ENCODE data around the gene MSMP. TPM values are rescaled to one million over a fixed set of nuclear protein-coding genes. Genes with fewer than 3 reads are reported as not detected.

Gene MSMP, protein sequence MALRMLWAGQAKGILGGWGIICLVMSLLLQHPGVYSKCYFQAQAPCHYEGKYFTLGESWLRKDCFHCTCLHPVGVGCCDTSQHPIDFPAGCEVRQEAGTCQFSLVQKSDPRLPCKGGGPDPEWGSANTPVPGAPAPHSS
- total RNA-seq = under 1 TPM in 1 of 2 experiments, not detected in 1; 0.65 TPM

- ChIA-PET POLR2A (interaction anchor here (0.6 kb wide), 1 partner anchor 19 kb away, joined by 3 read pairs; no protein-coding TSS in a partner anchor), CTCF (interaction anchor here (1.5 kb wide), 1 partner anchor 19 kb away, joined by 5 read pairs; no protein-coding TSS in a partner anchor)
These were observed at the start of gene MSMP for GRCh38 chr9:35754264-35754663. Gene MSMP (minus strand): TSS chr9:35754276. CDS start chr9:35754129, 147 bp downstream.

- CTCF ChIA-PET = no interaction called here
- POLR2A ChIA-PET = no interaction called here
These were observed 47.5 kb upstream of the MSMP start for GRCh38 chr9:35801328-35802128.

DNA sequence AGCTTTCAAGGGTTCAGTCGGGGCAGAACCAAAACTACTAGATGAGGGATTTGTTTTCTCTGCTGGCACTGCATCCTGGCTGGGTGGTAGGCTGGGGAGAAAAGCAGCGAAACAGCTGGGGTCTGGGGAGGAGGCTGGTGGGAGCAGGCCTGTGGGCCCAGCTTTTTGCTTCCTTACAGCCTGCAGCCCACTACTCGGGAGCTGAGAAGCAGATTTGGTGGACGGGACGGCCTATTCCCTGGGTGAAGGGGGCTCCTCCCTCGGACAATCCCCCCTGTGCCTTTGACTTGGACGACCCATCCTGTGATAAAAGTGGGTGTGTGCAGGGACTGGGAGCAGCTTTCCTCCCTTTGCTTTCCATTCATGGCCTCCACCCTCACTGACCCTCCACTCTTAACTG lies 46.5 kb upstream of the MSMP start:
- ChIA-PET POLR2A (no interaction called here), CTCF (interaction anchor here (1.3 kb wide), 1 partner anchor 142 kb away, joined by 3 read pairs; the partner anchor contains the start of gene CCDC107)

- ChIA-PET CTCF (interaction anchor here (1.2 to 1.8 kb wide), 3 partner anchors 8 to 28 kb away, joined by 4 to 7 read pairs (median 5); partner anchors contain the start of gene SPAG8), POLR2A (interaction anchor here (1.2 kb wide), 1 partner anchor 16 kb away, joined by 3 read pairs; the partner anchor contains the start of gene HINT2)
These were observed 44.7 kb upstream of the MSMP start for GRCh38 chr9:35798658-35799374.

GRCh38 chr9:35797311-35798109 lies 43.4 kb upstream of the MSMP start:
- ChIA-PET POLR2A (interaction anchor here (0.5 to 0.6 kb wide), 3 partner anchors 31 to 122 kb away, joined by 3 read pairs; partner anchors contain the start of genes FAM221B and TMEM8B), CTCF (interaction anchor here (0.8 to 1.8 kb wide), 2 partner anchors 14 to 29 kb away, joined by 3 to 5 read pairs; partner anchors contain the start of gene SPAG8)

DNA sequence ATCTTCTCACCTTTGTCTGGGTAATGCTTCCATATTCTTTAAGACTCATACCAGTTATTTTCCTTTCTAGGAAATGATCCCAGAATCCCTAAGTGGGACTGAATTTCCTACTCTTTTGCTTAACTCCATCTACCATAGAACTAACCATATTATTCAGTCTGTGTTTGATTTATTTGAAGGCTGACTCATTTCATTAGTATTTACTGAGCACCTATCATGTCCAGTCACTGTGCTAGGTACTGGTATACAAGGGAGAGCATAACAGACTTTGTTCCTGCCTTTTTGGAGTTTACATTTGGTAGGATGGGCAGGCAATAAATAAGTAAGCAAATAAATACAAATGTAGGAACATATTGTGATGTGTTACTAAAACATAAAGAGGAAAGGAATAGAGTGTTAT lies 41.6 kb upstream of the MSMP start:
- ChIA-PET POLR2A (no interaction called here), CTCF (interaction anchor here (1.9 kb wide), 1 partner anchor 87 kb away, joined by 4 read pairs; no protein-coding TSS in a partner anchor)

GRCh38 chr9:35793461-35793860 lies 39.4 kb upstream of the MSMP start:
- ChIA-PET CTCF (no interaction called here), POLR2A (no interaction called here)

DNA sequence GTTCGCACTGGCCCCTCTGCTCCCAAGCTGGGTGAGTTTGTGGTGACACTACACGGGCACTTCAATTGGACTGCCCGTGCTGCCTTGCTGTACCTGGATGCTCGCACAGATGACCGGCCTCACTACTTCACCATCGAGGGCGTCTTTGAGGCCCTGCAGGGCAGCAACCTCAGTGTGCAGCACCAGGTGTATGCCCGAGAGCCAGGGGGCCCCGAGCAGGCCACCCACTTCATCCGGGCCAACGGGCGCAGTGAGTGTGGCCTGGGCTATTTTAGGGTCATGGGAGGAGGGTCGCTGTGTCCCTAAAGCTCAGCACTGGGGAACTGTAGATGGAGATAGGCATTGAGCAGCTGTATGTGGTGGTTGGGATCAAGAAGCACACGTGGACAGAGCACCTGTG lies 38.8 kb upstream of the MSMP start:
- ChIA-PET CTCF (no interaction called here), POLR2A (no interaction called here)

- ChIA-PET CTCF (no interaction called here), POLR2A (no interaction called here)
These were observed 38.1 kb upstream of the MSMP start for GRCh38 chr9:35792024-35792813.

DNA sequence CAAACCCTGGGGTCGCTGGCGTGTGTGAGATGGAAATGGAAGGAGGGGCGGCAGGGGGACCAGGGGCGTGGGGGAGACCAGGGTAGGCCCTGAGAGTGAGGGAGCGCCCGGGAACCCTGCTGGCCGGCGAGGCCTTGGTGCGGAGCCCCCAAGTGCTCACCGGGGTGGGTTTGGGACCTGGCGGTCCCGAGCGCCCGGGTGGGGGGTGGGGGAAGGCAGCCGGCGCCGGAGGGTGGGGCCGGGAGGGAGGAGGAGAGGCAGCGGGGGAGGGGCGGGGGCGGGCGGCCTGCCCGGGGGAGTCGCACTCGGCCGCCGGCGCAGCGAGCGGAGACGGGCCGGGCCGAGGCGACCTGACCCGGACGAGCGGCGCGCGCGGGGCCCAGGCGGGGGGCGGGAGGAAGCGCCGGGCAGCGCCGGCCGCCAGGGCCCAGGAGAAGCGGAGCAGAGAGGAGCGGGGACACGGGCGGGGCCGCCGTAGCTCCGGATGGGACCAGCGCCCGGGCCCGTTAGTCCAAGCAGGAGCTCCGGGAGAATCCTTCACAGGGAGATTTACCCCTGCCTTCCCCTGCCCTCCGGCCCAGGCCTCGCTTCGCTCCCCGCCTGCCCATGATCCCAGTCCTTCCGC lies 37.3 kb upstream of the MSMP start, which contains the start of gene NPR2:
NPR2 (plus strand) TSS at position 295 of the 625 bp plus-strand sequence. CDS start 818 bp downstream, outside the sequence.
- CTCF ChIA-PET = no interaction called here

DNA sequence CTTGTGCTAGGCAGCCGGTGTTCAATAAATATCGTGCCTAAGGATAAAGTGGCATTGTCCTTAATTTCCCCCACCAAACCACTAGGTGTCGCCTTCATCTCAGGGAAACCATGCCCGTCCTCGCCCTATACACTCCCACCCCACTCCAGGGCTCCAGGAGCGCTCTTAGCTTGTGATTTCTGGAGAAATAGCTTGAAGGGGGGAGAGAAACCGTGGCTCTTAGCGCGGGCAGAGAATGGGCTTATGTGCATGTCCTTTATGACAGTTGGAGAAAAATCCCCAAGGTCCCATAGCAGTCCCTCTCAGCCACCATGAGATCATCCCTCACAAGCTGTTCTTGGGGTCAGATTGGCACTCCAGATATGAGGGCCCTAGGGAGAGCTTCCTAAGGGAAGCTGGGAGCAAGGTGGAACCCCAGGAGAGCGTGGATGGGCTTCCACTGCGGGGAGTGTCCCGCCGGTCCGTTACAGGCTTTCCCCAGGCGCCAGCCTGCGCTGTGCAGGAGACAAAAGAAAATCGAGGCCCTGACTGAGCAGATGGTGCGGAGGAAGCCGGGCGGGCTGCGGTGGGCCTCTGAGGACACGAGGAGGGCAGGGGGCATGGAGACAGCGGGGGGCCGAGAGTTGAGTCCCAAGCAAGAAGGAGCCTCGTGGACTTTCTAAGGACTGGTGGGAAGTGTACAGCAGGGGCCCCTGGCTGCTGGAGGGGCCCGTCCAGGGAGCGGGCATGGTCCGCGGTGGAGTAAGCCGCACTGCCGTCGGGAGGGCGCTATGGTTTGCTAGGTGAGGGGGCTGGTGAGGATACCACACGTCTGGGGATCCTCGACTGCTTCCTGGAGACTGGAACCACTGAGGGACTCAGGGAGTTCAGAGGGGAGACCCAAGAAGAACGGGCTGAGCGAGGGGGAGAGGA lies 36.6 kb upstream of the MSMP start:
- ChIA-PET CTCF (interaction anchor here (0.5 to 2.9 kb wide), 26 partner anchors 8 to 161 kb away, joined by 3 to 17 read pairs (median 3); partner anchors contain the start of genes FAM221B and TMEM8B), POLR2A (interaction anchor here (0.6 kb wide), 1 partner anchor 42 kb away, joined by 3 read pairs; the partner anchor contains the start of genes GBA2 and RGP1)

More for the DNA sequence above, 37.3 kb upstream of the MSMP start, which contains the start of gene NPR2:
- POLR2A ChIA-PET = no interaction called here

DNA sequence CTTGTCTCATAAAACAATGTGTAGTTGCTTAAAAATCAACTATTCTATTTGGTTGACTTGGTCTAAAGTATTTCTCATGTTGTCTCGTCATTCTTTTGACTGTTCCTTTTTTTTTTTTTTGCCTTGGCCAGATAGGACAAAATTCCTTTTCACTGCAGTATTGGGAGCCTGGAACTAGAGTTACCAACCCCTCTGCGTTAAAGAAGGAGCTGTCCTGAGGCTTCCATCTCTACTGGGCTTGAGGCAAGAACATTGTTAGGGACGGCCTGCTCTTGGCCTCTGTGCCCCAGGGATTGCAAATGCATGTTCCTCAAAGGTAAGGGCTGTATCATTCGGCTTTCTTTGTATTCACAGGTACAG lies 35.9 kb upstream of the MSMP start:
- POLR2A ChIA-PET = interaction anchor here (0.6 kb wide), 1 partner anchor 41 kb away, joined by 3 read pairs; the partner anchor contains the start of genes GBA2 and RGP1
- CTCF ChIA-PET = interaction anchor here (0.5 to 2.9 kb wide), 25 partner anchors 9 to 160 kb away, joined by 3 to 17 read pairs (median 3); partner anchors contain the start of genes FAM221B and TMEM8B

DNA sequence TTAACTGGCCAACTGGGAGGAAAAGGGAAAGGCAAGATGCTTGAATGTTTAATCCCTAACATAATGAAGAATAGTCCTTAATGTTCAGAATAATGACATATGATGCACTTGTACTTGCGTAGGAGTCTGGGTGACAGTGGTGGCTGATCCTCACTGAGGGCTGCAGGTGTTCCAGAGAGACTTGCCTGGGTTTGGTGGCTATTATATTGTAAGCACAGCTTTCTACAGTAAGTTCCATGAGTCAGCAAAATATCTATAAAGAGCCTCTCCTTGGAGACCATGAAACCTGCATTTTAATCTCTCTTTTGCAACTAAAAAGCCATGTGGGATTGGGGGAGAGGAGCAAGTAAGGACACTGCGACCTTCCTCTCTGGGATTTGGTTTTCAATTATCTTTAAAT lies 35.5 kb upstream of the MSMP start:
- POLR2A ChIA-PET = no interaction called here
- CTCF ChIA-PET = interaction anchor here (0.6 to 2.9 kb wide), 23 partner anchors 9 to 810 kb away, joined by 3 to 17 read pairs (median 3); partner anchors contain the start of genes FAM221B and TMEM8B

DNA sequence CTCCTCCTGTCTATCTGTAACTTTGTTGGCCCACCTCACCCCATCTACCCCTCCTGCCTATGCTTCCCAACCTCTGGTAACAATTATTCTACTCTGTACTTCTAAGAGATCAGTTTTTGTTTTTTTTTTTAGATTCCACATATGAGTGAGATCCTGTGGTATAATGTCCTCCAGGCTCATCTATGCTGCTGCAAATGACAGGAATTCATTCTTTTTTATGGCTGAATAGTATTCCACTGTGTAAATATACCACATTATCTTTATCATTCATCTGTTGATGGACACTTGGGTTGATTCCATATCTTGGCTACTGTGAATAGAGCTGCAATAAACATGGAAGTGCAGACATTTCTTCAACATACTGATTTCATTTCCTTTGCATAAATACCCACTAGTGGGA lies 29.3 kb upstream of the MSMP start:
- CTCF ChIA-PET = no interaction called here

DNA sequence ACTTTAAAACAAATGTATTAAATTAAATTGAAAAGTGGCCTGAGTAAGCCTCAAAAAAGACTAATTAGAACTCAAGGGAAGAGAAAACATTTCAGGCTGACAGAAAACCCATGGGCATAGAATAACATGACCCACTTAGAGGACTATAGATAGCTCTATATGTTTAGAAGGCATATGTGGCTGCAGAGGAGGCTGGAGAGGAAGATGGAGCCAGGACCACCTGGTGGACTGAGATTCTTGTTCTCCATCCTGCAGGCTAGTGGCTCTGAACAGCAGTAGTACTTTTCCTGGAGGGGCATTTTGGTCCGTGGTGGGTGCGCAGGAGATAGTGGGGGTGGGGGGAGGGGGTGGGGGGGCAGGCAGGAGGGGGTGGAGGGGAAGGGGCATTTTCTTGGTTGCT lies 27.0 kb upstream of the MSMP start:
- ChIA-PET POLR2A (no interaction called here), CTCF (no interaction called here)

More for the DNA sequence above, 29.3 kb upstream of the MSMP start:
- POLR2A ChIA-PET = no interaction called here

GRCh38 chr9:35778496-35778895 lies 24.4 kb upstream of the MSMP start:
- ChIA-PET POLR2A (no interaction called here), CTCF (interaction anchor here (0.9 to 3.6 kb wide), 3 partner anchors 12 to 120 kb away, joined by 3 to 8 read pairs (median 4); no protein-coding TSS in a partner anchor)
